ENCODE results near the gene MB. TPM values are rescaled to one million over a fixed set of nuclear protein-coding genes. Genes with fewer than 3 reads are reported as not detected.

MB gene
- total RNA-seq, 1 experiment from 2014 or later, result 1.5 TPM

GRCh38 chr22:35572556-35572955 is 44.6 kb downstream of the MB start:
- ChIA-PET CTCF (no interaction called here), POLR2A (no interaction called here), RAD21 (ENCODE audit: low non-redundant PET in 1 of 2, low total read pairs in 2 of 2, uncharacterized antibody in 2 of 2, unreplicated experiment in 2 of 2) (no interaction called here)
- TF ChIP-seq CEBPB (IDR thresholded peaks at IDR 0.05; ENCODE audit: low read depth) (no peak), ZNF274 (IDR thresholded peaks at IDR 0.05; ENCODE audit: low read depth, low read length) (no peak), RAD21 (IDR thresholded peaks at IDR 0.05; ENCODE audit: low read depth) (no peak), POLR2AphosphoS5 (IDR thresholded peaks at IDR 0.05; ENCODE audit: low read depth, low read length) (no peak), SRF (IDR thresholded peaks at IDR 0.05; ENCODE audit: low read depth) (no peak), SP1 (IDR thresholded peaks at IDR 0.05; ENCODE audit: low read depth) (no peak), FOSL1 (IDR thresholded peaks at IDR 0.05; ENCODE audit: low read depth) (no peak), ATF3 (IDR thresholded peaks at IDR 0.05) (no peak), ZFX (IDR thresholded peaks at IDR 0.05) (no peak), POLR2A (IDR thresholded peaks at IDR 0.05; ENCODE audit: borderline replicate concordance, extremely low read depth, insufficient read depth, insufficient read length) (no peak), EGR1 (IDR thresholded peaks at IDR 0.05; ENCODE audit: low read depth) (no peak), JUND (IDR thresholded peaks at IDR 0.05) (no peak)
- TF ChIP-seq, protein P1, sequence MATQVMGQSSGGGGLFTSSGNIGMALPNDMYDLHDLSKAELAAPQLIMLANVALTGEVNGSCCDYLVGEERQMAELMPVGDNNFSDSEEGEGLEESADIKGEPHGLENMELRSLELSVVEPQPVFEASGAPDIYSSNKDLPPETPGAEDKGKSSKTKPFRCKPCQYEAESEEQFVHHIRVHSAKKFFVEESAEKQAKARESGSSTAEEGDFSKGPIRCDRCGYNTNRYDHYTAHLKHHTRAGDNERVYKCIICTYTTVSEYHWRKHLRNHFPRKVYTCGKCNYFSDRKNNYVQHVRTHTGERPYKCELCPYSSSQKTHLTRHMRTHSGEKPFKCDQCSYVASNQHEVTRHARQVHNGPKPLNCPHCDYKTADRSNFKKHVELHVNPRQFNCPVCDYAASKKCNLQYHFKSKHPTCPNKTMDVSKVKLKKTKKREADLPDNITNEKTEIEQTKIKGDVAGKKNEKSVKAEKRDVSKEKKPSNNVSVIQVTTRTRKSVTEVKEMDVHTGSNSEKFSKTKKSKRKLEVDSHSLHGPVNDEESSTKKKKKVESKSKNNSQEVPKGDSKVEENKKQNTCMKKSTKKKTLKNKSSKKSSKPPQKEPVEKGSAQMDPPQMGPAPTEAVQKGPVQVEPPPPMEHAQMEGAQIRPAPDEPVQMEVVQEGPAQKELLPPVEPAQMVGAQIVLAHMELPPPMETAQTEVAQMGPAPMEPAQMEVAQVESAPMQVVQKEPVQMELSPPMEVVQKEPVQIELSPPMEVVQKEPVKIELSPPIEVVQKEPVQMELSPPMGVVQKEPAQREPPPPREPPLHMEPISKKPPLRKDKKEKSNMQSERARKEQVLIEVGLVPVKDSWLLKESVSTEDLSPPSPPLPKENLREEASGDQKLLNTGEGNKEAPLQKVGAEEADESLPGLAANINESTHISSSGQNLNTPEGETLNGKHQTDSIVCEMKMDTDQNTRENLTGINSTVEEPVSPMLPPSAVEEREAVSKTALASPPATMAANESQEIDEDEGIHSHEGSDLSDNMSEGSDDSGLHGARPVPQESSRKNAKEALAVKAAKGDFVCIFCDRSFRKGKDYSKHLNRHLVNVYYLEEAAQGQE (IDR thresholded peaks at IDR 0.05; ENCODE audit: low read depth), result no peak
- TF ChIP-seq, protein P2, sequence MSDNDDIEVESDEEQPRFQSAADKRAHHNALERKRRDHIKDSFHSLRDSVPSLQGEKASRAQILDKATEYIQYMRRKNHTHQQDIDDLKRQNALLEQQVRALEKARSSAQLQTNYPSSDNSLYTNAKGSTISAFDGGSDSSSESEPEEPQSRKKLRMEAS (IDR thresholded peaks at IDR 0.05), result no peak
- Histone ChIP-seq H3K79me2 (ENCODE audit: insufficient read depth, low read length) (no peaks in the 10 kb centered on the region), H3K4me2 (ENCODE audit: low read length) (no peak overlapping the region), H3K36me3 (ENCODE audit: control insufficient read depth in 1 of 2, insufficient read depth in 2 of 2, low read length in 2 of 2) (no peaks in the 10 kb centered on the region), H3K9ac (ENCODE audit: low read length) (no peak overlapping the region), H2AFZ (ENCODE audit: low read depth, low read length, poor library complexity, severe bottlenecking) (no peak overlapping the region), H3K4me3 (replicated peaks in 1 of 2; ENCODE audit: low read depth in 1 of 2, low read length in 2 of 2) (no peak overlapping the region), H3K4me1 (ENCODE audit: control insufficient read depth in 1 of 2, insufficient read depth in 2 of 2, low read length in 2 of 2) (peaks cover 11 to 17% of the 10 kb centered on the region in 2 experiments), H3K27ac (ENCODE audit: low read depth, low read length) (no peak overlapping the region), H3K27me3 (ENCODE audit: insufficient read depth, low read length) (no peaks in the 10 kb centered on the region), H3K9me2 (ENCODE audit: insufficient read depth) (no peaks in the 10 kb centered on the region), H4K20me1 (ENCODE audit: insufficient read depth) (no peaks in the 10 kb centered on the region), H3K9me3 (ENCODE audit: control insufficient read depth in 1 of 2, insufficient read depth in 1 of 2, low read depth in 1 of 2, low read length in 2 of 2) (no peaks in the 10 kb centered on the region)
- intact Hi-C loops (cut with micrococcal nuclease), result no loop called here
- ATAC-seq (no peak), DNase-seq (ENCODE audit: low read depth, low spot score) (no peak)
- BruUV-seq (replicated peaks), result no TSS peak
